ENCODE data around the gene ZNF227.
"Not testable (repeated sequence)": the region's sequence is repeated elsewhere in the genome, so short reads cannot be mapped to it uniquely, and the experiment has no call there.

Gene ZNF227

DNA sequence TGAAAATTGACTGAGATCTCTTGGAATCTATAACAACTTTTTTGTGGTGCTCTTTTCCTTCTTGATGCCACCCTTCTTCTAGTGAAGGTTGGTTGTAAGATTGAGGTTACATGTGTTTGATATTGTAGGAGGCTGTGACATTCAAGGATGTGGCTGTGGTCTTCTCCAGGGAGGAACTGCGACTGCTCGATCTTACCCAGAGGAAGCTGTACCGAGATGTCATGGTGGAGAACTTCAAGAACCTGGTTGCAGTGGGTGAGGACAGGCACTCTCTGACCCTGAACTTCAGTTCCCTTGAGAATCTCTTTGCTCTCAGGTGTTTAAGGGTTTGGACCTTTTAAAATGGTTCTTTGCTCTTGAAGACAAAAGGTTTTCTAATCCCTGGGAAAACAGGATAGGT lies 16.0 kb downstream of the ZNF227 start:
- H3K4me3 ChIP-seq (ENCODE audit: low read length), result no peak overlapping the region
- DNase-seq (ENCODE audit: low read depth, low spot score), result no peak

GRCh38 chr19:44232867-44233266 lies 20.5 kb downstream of the ZNF227 start:
- no peak overlapping the region for H3K4me3 ChIP-seq (ENCODE audit: low read length)
- DNase-seq (ENCODE audit: low read depth, low spot score), result no peak

DNA sequence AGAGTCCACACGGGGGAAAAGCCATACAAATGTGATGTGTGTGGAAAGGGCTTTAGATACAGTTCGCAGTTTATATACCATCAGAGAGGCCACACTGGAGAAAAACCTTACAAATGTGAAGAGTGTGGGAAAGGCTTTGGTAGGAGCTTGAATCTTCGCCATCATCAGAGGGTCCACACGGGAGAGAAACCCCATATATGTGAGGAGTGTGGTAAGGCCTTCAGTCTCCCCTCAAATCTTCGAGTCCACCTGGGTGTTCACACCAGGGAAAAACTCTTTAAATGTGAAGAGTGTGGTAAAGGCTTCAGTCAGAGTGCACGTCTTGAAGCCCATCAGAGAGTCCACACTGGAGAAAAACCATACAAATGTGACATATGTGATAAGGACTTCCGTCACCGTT lies 24.1 kb downstream of the ZNF227 start:
- DNase-seq (ENCODE audit: low read depth, low spot score), result no peak
- no peak overlapping the region for H3K4me3 ChIP-seq (ENCODE audit: low read length)

DNA sequence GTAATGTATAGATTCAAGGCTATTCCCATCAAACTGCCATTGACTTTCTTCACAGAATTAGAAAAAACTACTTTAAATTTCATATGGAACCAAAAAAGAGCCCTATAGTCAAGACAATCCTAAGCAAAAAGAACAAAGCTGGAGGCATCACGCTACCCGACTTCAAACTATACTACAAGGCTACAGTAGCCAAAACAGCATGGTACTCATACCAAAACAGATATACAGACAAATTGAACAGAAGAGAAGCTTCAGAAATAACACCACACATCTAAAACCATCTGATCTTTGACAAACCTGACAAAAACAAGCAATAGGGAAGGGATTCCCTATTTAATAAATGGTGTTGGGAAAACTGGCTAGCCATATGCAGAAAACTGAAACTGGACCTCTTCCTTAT lies 40.0 kb downstream of the ZNF227 start:
- DNase-seq (ENCODE audit: low read depth, low spot score); H3K4me3 ChIP-seq (ENCODE audit: low read length): not testable (repeated sequence)

DNA sequence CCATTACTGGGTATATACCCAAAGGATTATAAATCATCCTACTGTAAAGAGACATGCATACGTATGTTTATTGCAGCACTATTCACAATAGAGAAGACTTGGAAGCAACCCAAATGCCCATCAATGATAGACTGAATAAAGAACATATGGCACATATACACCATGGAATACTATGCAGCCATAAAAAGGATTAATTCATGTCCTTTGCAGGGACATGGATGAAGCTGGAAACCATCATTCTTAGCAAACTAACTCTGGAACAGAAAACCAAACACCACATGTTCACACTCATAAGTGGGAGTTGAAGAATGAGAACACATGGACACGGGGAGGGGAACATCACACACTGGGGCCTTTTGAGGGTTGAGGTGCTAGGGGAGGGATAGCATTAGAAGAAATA lies 41.1 kb downstream of the ZNF227 start:
- H3K4me3 ChIP-seq (ENCODE audit: low read length); DNase-seq (ENCODE audit: low read depth, low spot score): not testable (repeated sequence)

DNA sequence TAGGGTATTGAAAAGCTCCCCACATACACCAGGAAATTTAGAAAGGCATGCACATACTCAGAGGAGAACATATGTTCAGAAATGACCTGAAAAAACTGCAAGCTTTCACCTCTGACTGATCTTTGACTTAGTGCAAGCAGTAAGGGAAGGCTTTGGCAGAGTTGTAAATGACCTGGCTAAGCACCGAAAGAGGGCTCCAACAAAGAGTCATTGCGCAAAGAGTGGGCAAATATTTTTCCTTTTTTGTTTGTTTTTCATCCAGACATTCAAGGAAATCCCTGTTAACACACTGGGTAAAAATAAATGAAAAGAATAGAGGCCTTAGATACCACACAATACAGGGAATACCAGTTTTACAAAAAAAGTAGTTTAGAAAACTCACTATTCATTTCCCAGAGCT lies 42.2 kb downstream of the ZNF227 start:
- DNase-seq (ENCODE audit: low read depth, low spot score), result no peak

GRCh38 chr19:44255705-44256411 lies 43.5 kb downstream of the ZNF227 start:
- no peak for DNase-seq (ENCODE audit: low read depth, low spot score)
- H3K4me3 ChIP-seq (ENCODE audit: low read length), result no peak overlapping the region

More for the DNA sequence above, 42.2 kb downstream of the ZNF227 start:
- H3K4me3 ChIP-seq (ENCODE audit: low read length), result no peak overlapping the region

DNA sequence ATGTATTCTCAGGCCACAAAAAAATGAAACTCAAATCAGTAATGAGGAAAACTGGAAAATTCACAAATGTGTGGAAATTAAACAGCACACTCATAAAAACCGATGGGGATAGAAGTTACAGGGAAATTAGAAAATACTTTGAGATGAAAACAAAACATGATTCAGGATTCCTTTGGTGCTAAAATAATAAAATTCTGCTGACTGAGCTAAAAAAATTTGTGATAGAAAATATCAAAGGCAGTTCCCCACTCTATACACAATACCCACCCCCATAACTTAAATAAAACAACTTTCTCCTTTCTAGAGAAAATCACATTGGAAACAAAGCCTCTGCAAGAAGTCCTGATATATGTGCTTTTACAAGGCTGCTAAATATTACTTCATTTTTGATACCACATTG lies 45.8 kb downstream of the ZNF227 start:
- H3K4me3 ChIP-seq (ENCODE audit: low read length), result no peak overlapping the region
- no peak for DNase-seq (ENCODE audit: low read depth, low spot score)

DNA sequence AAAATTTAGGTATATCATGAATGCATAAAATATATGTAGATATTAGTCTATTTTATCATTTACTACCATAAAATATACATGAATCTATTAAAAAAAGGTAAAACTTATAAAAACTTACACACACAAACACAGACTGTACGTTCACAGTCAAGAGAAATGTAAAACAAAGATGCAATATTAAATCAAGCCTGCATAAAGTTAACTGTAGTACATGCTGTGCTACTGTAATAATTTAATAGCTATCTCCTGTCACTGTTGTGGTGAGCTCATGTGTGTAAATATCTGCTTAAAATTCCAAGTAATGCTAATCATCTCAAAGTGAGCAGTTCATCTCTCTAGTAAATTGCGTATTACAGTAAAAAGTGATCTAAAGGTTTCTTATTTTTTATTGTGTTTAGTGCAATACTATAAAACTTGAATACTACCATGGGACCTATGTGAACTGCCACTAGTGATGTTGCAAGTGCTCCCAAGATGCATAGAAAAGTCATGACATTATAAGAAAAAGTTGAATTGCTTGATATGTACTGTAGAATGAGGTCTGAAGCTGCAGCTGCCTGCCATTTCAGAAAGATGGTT lies 46.6 kb downstream of the ZNF227 start:
- no peak for DNase-seq (ENCODE audit: low read depth, low spot score)
- H3K4me3 ChIP-seq (ENCODE audit: low read length), result no peak overlapping the region

DNA sequence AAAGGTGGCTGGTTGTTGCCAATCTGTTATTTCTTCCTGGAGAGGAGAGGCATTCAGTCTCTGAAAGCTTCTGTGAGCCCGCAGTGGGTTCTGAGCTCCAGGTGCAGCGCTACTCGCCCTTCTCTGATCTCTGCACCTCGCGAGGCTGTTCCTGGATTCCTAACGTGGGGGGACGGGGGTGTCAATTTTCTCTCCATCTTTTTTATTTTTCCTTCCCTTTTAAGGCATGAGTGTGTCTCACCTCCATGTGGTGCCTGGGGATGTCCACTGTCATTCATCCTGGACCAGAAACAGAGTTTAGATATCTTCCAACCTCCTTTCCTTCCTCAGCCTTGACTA lies 48.0 kb downstream of the ZNF227 start:
- no peak for DNase-seq (ENCODE audit: low read depth, low spot score)
- no peak overlapping the region for H3K4me3 ChIP-seq (ENCODE audit: low read length)

DNA sequence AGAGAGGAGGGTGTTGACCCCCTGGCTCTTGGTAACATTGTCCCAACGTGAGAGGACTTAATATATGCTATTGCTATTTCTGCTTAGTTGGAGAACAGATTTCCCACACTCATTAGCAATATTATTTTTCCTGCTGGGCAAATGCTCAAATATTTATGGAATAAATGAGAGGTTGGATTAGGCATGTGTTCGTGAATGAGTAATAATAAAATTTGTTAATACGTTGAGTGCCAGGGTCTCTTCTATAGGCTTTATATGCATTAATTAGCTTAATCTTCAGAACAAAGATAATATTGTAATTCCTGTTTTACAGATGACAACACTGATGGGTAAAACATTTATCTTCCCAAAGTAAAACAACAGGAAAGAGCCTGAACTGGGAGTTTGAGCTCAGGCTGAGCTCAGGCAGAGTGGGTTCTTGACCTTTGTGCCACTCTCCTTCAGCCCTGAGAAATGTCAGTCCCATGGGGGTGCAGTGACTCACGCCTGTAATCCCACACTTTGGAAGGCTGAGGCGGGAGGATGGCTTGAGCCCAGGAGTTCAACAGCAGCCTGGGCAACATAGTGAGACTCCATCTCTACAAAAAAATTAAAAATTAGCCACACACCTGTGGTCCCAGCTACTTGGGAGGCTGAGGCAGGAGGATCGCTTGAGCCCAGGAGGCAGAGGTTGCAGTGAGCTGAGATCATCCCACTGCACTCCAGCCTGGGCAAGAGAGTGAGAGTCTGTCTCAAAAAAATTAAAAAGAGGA lies 48.5 kb downstream of the ZNF227 start:
- H3K4me3 ChIP-seq (ENCODE audit: low read length), result no peak overlapping the region
- DNase-seq (ENCODE audit: low read depth, low spot score), result no peak

DNA sequence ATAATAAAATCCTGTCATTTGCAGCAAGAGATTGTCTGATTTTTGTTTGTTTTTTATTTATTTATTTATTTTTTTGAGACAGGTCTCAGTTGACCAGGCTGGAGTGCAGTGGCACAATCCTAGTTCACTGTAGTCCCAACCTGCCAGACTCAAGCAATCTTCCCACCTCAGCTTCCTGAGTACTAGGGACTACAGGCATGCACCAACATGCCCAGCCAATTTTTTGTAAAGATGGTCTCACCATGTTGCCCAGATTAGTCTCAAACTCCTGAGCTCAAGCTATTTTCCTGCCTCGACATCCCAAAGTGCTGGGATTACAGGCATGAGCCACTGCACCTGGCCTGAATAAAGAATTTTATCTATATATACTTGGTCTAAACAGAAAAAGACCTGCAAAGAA lies 65.0 kb downstream of the ZNF227 start:
- no peak for DNase-seq (ENCODE audit: low read depth, low spot score)
- no peak overlapping the region for H3K4me3 ChIP-seq (ENCODE audit: low read length)

DNA sequence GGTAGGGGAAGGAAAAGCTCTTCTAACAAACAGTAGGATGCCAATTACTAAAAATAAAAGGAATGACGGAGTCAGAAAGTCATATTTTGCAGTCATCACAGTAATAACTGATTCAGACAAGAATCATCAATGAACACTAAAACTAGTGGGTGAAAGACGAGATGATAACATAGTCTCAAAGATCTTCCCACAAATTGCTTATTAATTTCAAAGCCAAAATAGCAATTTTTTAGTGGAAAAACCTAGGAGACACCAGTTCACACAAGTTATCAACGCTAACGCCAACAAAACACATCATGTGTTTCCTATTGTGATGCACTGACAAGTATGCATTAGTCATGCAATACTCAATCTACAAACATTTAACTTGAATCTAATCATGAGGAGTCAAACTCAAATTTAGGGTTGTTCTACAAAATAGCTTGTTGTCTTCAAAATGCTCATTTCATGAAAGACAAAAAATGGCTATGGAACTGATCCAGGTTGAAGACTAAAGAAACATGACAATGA lies 65.9 kb downstream of the ZNF227 start:
- no peak for DNase-seq (ENCODE audit: low read depth, low spot score)
- H3K4me3 ChIP-seq (ENCODE audit: low read length), result no peak overlapping the region

DNA sequence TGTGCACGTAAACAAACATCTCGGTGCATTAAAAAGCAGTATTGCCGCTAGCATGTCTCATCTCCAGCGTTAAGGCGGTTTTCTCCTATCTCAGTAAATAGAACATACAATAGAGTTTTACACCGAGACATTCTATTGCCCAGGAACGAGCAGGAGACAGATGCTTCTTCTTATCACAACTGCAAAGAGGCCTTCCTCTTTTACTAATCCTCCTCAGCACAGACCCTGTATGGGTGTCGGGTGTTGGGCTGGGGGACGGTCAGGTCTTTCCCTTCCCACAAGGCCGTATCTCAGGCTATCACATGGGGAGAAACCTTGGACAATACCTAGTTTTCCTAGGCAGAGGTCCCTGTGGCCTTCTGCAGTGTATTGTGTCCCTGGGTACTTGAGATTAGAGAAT lies 68.6 kb downstream of the ZNF227 start:
- H3K4me3 ChIP-seq (ENCODE audit: low read length), result no peak overlapping the region
- no peak for DNase-seq (ENCODE audit: low read depth, low spot score)

DNA sequence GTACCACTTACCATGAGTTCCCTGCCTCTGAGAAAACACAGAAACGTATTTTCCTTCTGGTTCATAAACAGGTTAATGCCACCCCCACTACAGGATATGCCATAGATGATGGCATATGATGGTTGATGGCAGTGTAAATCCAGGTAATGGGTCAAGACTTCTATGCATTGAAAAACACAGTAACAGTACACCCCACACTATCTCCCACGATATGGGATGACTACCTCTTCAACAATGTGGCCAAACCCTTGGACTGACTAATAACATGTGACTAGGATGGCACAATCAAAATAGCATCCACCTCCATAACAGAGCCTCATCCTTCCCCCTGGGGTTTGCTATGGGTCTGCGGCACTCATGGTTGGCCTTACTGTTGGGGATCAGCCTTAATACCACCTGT lies 70.5 kb downstream of the ZNF227 start:
- H3K4me3 ChIP-seq (ENCODE audit: low read length), result no peak overlapping the region
- DNase-seq (ENCODE audit: low read depth, low spot score), result no peak

GRCh38 chr19:44284968-44285367 lies 72.6 kb downstream of the ZNF227 start:
- no peak for DNase-seq (ENCODE audit: low read depth, low spot score)
- H3K4me3 ChIP-seq (ENCODE audit: low read length), result no peak overlapping the region

All from Jurkat, Clone E6-1 (cell line).